Right renal pelvis (tissue), 4 donors: ENCODE measurements around the gene LMBRD1. TPM values are rescaled to one million over a fixed set of nuclear protein-coding genes. Genes with fewer than 3 reads are reported as not detected.
"Not testable (repeated sequence)": the region's sequence is repeated elsewhere in the genome, so short reads cannot be mapped to it uniquely, and the experiment has no call there.

Experiments
- DNase-seq, 4 donors: peaks; one replicate each; pipeline ENCODE4 v3.0.0-alpha.2; 2013; ENCODE audit warnings: low read depth in 4 of 4, low spot score in 3 of 4, missing footprints in 1 of 4
- polyA plus RNA-seq, 4 donors: library from polyadenylated mRNA; unstranded; fragments of 120-200 nt; gene quantifications; one replicate each; pipeline ENCODE4 v1.2.1, GENCODE V29; 2013; ENCODE audit not compliant: insufficient read length in 4 of 4

The LMBRD1 gene
- polyA plus RNA-seq, 4 donors = 133 to 174 (median 173) TPM

DNA sequence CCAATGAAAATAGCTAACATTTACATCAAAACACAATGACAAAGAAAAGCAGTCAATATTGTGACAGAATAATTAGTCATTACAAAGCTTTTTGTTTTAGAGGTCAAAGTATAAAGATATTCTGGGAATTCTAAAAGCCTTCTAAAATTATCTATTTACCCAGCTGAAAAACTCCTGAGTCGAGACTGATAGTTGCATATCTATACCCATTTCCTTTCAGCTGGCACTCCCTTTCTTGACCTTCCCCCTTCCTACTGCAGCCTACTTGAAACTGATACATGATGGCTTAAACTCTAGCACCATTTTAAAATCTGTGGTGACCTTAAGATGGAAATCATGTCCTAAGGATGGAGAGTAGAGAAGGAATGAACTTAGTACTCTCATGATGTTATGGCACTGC, 38.6 kb downstream of the LMBRD1 start:
- no peak for DNase-seq

GRCh38 chr6:69756907-69757306, 39.9 kb downstream of the LMBRD1 start:
- no peak for DNase-seq

GRCh38 chr6:69756366-69756765, 40.4 kb downstream of the LMBRD1 start:
- no peak for DNase-seq

GRCh38 chr6:69735027-69735426, 61.8 kb downstream of the LMBRD1 start:
- no peak for DNase-seq

DNA sequence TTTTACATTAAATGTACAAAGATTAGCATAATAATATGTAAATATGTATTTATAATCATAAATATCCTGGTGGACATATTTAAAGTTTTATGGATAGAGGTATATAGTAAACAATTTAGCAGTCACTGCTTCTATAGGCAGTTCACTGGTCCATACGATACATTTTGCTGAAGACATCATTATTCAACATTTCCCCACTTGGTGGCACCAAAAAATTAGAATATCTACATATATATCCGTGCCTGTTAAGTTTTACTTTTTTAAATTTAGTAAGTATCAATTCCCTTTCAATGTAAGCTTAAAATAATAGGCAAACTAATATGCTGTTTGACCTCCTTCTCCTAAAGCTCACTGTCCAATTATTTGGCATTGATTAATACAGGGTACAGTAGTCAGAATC, 64.2 kb downstream of the LMBRD1 start:
- no peak for DNase-seq

- DNase-seq = no peak
These were observed 64.8 kb downstream of the LMBRD1 start for GRCh38 chr6:69732045-69732444.

- DNase-seq = no peak
These were observed 66.8 kb downstream of the LMBRD1 start for GRCh38 chr6:69729870-69730449.

DNA sequence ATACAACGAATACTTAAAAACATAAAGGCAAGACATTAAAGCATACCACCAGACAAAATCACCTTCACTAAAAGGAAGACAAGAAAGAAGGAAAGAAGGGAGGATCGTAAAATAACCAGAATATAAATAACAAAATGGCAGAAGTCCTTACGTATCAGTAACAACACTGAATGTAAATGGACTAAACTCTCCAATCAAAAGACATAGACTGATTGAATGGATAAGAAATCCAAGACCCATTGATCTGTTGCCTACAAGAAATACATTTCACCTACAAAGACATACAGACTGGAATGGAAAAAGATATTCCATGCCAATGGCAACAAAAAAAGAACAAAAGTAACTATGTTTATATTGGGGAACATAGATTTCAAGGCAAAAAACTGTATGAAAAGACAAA, 74.1 kb downstream of the LMBRD1 start:
- DNase-seq = no peak

DNA sequence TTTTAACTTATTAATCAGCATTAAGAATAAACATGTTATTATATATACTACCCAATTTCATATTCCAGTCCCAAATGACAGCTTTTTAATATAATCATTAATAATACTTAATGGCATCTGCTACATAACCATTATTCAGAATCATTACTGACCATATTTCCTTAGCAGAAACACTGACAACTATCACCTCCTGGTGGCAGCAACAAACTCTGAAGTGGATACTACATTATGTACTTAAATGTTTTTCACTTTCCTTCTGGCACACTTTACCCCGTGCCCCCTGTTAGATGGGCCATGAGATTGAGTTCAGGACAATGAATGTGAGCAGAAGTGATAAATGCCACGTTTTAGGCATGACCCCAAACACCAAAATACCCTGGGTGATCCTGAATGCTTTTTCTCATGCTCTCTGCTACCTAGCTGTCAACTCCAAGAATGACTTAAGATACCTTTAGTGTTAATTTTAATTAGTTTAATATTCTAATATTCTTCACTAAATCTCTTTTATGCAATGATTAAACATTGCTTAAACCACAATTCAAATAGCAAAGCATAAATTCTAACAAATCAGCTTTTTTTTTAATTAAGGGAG, 77.1 kb downstream of the LMBRD1 start:
- DNase-seq = no peak

DNA sequence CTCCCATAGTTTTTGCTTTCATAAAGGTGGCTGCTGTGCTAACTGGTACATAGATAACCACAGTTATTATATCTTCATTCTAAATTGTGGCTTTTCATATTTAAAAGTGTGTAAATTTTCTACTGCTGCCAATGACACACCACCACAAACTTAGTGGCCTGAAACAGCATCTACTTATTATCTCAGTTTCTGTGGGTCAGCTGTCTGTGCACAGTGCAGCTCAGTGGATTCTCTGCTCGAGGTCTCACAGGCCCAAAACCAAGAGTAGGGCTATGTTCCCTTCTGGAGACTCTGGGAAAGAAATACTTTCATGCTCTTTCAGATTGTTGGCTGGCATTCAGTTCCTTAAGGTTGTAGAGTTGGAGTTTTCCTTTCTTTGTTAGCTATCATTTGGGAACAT, 90.1 kb downstream of the LMBRD1 start:
- DNase-seq = no peak

DNA sequence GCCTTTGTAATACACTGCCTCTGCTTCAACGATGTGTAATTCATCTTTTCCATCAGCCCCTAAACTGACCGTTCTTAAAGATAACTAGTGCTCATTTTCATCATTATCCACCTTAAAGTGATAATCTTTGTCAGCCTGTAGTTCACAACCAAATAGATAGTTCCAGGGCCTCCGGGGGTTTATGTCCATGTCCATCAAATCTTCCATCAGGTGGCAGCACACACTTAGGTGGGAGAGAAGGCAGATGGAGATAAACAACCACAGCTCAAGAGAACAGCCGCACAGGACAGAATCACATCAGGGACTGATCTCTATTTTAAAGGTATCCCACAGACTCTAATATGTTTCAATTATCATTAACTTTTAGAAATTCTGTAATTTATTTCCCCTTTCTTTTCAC, 90.9 kb downstream of the LMBRD1 start:
- DNase-seq = no peak

DNA sequence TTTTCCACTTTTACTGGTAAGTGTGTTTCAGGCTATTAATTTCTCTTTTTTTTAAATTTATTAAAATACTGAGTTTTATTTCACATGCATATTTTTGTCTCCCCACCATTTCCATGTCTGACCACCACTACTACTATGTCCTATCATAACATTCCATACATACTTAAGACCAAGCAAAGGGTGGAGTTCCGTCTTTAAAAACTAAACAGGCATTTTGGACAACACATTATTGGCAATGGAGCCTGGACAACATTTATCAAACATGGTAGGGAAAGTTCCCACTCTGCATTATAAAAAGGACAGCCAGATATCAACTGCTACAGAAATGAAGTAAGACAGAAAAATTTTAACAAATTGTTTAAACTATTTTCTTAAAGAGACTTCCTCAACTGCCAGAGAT, 91.9 kb downstream of the LMBRD1 start:
- no peak for DNase-seq

GRCh38 chr6:69699655-69700054, 97.2 kb downstream of the LMBRD1 start:
- no peak for DNase-seq

- no peak for DNase-seq
These were observed 100.5 kb downstream of the LMBRD1 start for GRCh38 chr6:69696273-69696672.

DNA sequence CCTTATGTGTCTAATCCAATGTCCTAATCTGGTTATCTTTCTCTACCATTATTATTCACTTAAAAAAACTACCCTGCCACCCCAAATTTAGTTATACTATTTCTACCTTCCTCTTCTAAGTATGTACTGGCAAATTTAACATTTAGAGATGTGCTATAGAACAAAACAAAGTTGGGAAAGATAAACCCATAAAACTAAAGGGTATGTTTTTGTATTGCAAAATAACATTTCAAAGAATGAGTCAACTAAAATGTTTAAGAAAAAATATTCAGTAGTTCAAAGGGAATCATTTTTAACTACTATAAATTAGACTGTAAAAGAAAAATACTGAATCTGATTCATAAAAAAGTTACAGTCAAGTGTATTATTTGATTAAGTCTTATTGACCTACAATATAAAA, 103.0 kb downstream of the LMBRD1 start:
- DNase-seq = no peak

DNA sequence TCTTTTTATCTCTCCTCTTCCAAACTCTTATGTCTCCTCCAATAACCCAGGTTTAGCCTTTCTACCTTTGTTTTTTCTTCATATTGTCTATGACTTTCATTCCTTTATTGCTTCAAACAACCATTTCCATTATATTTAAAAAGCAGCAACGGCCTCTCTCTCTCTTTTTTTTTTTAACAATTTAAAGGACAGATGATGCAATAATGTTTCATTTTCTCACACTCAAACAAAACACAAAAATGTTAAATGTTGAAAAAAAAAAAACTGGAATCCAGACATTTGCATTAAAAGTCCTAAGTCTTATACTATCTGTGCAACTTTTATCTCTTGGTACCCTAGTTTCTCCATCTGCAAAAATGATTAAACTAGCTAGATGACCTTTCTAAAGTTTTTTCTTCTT, 105.8 kb downstream of the LMBRD1 start:
- no peak for DNase-seq

DNA sequence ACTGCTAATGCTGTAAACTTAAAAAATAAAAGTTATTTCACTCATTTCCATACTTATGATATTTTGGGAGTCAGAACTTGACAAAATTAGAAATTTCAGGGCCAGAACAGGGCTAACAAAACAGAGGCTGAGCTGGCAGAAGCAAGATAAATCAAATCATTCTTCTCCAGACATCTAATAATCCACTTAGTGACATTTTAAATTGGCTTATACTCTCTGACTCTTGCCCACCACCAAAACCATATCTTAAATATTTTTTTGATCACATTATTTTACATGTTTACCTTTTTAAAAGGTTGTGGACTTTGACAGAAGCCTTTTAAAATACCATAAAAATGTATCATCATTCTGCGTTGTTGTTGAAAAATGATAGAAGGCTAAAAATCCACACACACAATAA, 116.5 kb downstream of the LMBRD1 start:
- no peak for DNase-seq

GRCh38 chr6:69673298-69673697, 123.5 kb downstream of the LMBRD1 start:
- DNase-seq = no peak

DNA sequence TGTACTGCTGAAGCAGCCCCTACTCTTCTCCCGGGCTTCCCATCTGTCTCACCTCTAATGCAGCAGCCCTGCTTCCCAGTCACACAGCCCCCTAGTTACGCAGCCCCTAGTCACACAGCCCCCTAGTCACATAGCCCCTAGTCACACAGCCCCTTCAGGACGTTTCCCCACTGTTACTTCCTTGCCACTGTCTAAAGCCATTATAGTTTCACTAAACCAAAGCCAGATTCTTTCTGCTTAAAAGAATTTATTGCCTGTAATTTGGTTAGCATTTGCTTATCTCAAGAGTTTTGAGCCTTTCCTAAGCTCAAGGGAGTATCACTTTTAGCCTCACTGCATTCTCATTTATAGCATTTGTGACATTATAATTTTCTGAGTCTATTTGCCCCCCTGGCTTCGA, 127.9 kb downstream of the LMBRD1 start:
- DNase-seq = no peak

- DNase-seq = not testable (repeated sequence)
These were observed 130.0 kb downstream of the LMBRD1 start for GRCh38 chr6:69666779-69667178.

- DNase-seq = no peak
These were observed 131.4 kb downstream of the LMBRD1 start for GRCh38 chr6:69665437-69665836.

- DNase-seq = no peak
These were observed 132.3 kb downstream of the LMBRD1 start for GRCh38 chr6:69664551-69664950.

- DNase-seq = no peak
These were observed 133.6 kb downstream of the LMBRD1 start for GRCh38 chr6:69663215-69663614.
